Activated CD8-positive, alpha-beta memory T cell treated with anti-CD3 and anti-CD28 coated beads, Interleukin-2, amount 50 U/mL, for 24 hours (primary cell): ENCODE measurements around the gene ALDH8A1.

Experiments used
- DNase-seq: peaks from one replicate; pipeline ENCODE4 v3.0.0-alpha.2; 2020; ENCODE audit errors: extremely low read depth

Gene ALDH8A1

DNA sequence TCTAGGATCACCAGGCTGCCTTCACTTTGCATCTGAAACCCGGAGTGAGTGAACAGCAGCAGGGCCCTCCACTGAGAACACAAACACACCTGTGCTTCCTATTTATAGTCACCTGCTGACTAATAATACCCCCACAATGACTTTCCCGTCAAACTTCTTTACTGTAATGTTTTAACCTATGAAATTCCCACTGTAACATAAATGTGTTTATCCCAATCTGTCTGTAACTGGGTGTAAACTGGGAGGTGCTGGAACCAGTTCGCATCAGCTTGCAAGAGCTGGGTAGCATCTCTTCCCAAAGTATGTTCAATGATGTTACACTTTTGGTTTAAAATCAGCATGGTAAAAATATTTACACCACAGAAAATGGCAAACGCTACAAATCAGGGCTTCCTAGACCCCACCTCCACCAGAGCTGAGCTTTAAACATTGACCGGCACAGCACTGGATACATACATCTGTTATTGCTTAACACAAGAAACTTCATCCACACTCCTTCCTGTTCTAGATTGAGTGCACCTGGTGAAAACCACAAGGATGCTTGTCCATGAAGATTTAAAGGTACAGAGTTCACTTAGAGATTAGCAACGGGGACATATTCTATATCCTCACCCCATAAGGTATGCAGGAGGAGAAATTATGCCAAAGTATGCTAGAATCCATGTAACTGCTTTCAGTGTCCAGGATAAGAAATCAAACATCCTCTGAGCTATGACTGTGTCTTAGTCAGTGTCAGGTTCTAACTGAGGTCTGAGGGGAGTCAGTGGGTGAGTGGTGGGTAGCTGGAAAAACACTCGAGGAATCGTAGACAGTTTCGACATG, 79.0 kb downstream of the ALDH8A1 start:
- DNase-seq: no peak

DNA sequence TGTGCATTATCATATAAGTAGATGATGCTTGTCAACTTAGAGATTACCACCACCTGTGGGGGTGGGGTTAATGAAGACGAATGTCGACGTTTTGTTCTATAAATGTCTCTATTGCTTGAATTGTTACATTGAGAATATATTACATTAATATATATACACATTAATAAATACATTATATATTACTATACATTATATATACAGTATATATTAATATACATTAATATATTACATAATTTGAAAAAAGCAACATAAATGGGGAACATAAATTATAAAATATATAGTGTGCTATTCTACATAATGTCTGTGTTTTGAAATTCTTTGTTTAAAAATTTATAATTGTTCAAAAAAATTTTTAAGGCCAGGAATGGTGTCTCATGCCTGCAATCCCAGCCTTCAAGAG, 81.1 kb downstream of the ALDH8A1 start:
- DNase-seq: no peak
